ENCODE data around the gene NEK8.

DNA sequence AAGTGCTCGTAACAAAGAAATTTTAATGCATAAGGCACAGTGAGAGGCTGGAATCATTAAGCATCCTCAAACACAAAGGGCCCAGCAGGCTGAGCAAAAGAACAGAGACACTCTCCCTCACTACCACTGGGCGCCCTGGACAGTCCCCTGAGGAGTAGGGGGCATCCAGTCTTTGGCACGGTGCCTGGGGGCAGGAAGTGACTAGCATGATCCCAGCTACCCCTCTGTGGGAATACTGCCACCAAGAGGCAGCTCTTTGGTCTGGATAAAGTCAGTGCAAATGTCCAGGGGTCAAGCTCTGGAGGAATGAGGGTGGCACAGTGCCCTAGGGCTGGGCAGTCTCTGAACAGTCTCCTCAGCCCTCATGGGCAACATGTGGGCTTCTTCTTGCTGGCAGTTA, 14.3 kb upstream of the NEK8 start:
- TF ChIP-seq, protein P1, sequence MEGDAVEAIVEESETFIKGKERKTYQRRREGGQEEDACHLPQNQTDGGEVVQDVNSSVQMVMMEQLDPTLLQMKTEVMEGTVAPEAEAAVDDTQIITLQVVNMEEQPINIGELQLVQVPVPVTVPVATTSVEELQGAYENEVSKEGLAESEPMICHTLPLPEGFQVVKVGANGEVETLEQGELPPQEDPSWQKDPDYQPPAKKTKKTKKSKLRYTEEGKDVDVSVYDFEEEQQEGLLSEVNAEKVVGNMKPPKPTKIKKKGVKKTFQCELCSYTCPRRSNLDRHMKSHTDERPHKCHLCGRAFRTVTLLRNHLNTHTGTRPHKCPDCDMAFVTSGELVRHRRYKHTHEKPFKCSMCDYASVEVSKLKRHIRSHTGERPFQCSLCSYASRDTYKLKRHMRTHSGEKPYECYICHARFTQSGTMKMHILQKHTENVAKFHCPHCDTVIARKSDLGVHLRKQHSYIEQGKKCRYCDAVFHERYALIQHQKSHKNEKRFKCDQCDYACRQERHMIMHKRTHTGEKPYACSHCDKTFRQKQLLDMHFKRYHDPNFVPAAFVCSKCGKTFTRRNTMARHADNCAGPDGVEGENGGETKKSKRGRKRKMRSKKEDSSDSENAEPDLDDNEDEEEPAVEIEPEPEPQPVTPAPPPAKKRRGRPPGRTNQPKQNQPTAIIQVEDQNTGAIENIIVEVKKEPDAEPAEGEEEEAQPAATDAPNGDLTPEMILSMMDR (IDR thresholded peaks at IDR 0.05), result no peak
- TF ChIP-seq POLR2A (IDR thresholded peaks at IDR 0.05), result no peak

Data from lower leg skin (tissue), 3 donors.